ENCODE results near the gene LPIN3. TPM values are rescaled to one million over a fixed set of nuclear protein-coding genes. Genes with fewer than 3 reads are reported as not detected.

Gene LPIN3
- total RNA-seq, 4 donors from 2014 or later, result 5.5 to 16.6 (median 9.1) TPM

- ATAC-seq, result peak; percentile 91
- H3K27ac ChIP-seq, result peak overlapping the region in 2 of 4 donors; percentile 63 to 67
Observed at GRCh38 chr20:41392871-41393704, 52.5 kb downstream of the LPIN3 start.

GRCh38 chr20:41393705-41394066 lies 53.1 kb downstream of the LPIN3 start:
- peaks cover 0 to 62% (median 24%) of the 10 kb centered on the region in 3 donors for H3K4me1 ChIP-seq
- no peaks in the 10 kb centered on the region for H3K27me3 ChIP-seq
- 43% methylated on average over 1 of the region's 3 CpGs; no CpG with 5 or more reads in 1 of the 2 donors for WGBS, 2 donors (ENCODE audit: low coverage in 1 of 2)
- no peaks in the 10 kb centered on the region for H3K36me3 ChIP-seq
- peak overlapping the region in 2 of 4 donors; percentile 63 to 67 for H3K27ac ChIP-seq
- no peak overlapping the region for H3K4me3 ChIP-seq
- TF ChIP-seq CTCF (IDR thresholded peaks at IDR 0.05) (no peak), EP300 (IDR thresholded peaks at IDR 0.05) (no peak), POLR2A (IDR thresholded peaks at IDR 0.05) (no peak), POLR2AphosphoS5 (IDR thresholded peaks at IDR 0.05) (no peak)
- ATAC-seq, result no peak
- H3K9me3 ChIP-seq, result no peaks in the 10 kb centered on the region

More at GRCh38 chr20:41392871-41393704, 52.5 kb downstream of the LPIN3 start:
- 34 to 40% methylated on average over 2 to 8 of the region's 12 CpGs for WGBS, 2 donors (ENCODE audit: low coverage in 1 of 2)
- TF ChIP-seq EP300 (IDR thresholded peaks at IDR 0.05) (no peak), POLR2AphosphoS5 (IDR thresholded peaks at IDR 0.05) (peak; percentile 32), CTCF (IDR thresholded peaks at IDR 0.05) (no peak)
- H3K4me1 ChIP-seq, result peaks cover 0 to 56% (median 22%) of the 10 kb centered on the region in 3 donors
- no peaks in the 10 kb centered on the region for H3K27me3 ChIP-seq
- H3K36me3 ChIP-seq, result no peaks in the 10 kb centered on the region
- no peaks in the 10 kb centered on the region for H3K9me3 ChIP-seq
- H3K4me3 ChIP-seq, result no peak overlapping the region

DNA sequence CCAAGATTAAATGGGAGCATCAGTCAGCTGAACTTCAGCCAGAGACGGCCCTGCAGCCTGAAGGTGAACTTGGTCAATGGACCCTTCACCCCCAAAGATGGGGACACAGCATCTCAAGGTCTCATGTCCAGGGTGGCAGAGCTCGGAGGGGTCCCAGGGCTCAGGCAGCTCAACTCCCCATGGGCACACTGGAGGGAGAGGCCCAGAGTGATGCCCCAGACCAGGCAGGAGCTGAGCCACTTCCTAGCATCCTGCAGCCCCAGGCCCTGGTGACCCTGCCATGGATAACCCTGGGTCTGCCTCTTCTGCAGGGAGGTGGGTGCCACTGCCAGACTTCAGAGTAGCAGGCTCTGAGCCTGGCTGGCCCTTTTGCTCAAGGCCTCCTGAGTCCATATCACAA lies 53.5 kb downstream of the LPIN3 start:
- Histone ChIP-seq H3K4me1 (peaks cover 0 to 66% (median 24%) of the 10 kb centered on the region in 3 donors), H3K9me3 (no peaks in the 10 kb centered on the region), H3K27me3 (no peaks in the 10 kb centered on the region), H3K4me3 (no peak overlapping the region), H3K27ac (peak overlapping the region in 2 of 4 donors; percentile 63 to 67), H3K36me3 (no peaks in the 10 kb centered on the region)
- TF ChIP-seq CTCF (IDR thresholded peaks at IDR 0.05) (no peak), POLR2AphosphoS5 (IDR thresholded peaks at IDR 0.05) (no peak), EP300 (IDR thresholded peaks at IDR 0.05) (no peak), POLR2A (IDR thresholded peaks at IDR 0.05) (no peak)
- ATAC-seq, result no peak
- no CpG with 5 or more reads among the region's 2 CpGs for WGBS, 2 donors (ENCODE audit: low coverage in 1 of 2)

- Histone ChIP-seq H3K9me3 (no peaks in the 10 kb centered on the region), H3K36me3 (no peaks in the 10 kb centered on the region), H3K4me1 (peaks cover 0 to 67% (median 24%) of the 10 kb centered on the region in 3 donors), H3K4me3 (no peak overlapping the region), H3K27ac (peak overlapping the region in 3 of 4 donors; percentile 51 to 67 (median 63)), H3K27me3 (no peaks in the 10 kb centered on the region)
- ATAC-seq, result no peak
- 100% methylated on average over 2 of the region's 9 CpGs; no CpG with 5 or more reads in 1 of the 2 donors for WGBS, 2 donors (ENCODE audit: low coverage in 1 of 2)
- TF ChIP-seq POLR2AphosphoS5 (IDR thresholded peaks at IDR 0.05) (no peak), CTCF (IDR thresholded peaks at IDR 0.05) (no peak), POLR2A (IDR thresholded peaks at IDR 0.05) (no peak), EP300 (IDR thresholded peaks at IDR 0.05) (no peak)
Observed at GRCh38 chr20:41394931-41395666, 54.5 kb downstream of the LPIN3 start.
